ENCODE results near the gene EGFLAM.

- TF ChIP-seq ARID2 (IDR thresholded peaks at IDR 0.05): no peak
- no peak for TF ChIP-seq ARID3B (CRISPR knock-in tag; IDR thresholded peaks at IDR 0.05; ENCODE audit: borderline replicate concordance)
- no peak for TF ChIP-seq CREB1 (IDR thresholded peaks at IDR 0.05)
- no peak for TF ChIP-seq CREB1 (CRISPR knock-in tag; IDR thresholded peaks at IDR 0.05)
- no peak for TF ChIP-seq ZNF444 (CRISPR knock-in tag; IDR thresholded peaks at IDR 0.05)
- no peak for TF ChIP-seq SIX5 (IDR thresholded peaks at IDR 0.05; ENCODE audit: borderline replicate concordance in 1 of 2, insufficient read depth in 1 of 2, low read depth in 1 of 2, low read length in 2 of 2)
- TF ChIP-seq IRF9 (tag; IDR thresholded peaks at IDR 0.05): no peak
- TF ChIP-seq HNRNPL (IDR thresholded peaks at IDR 0.05; ENCODE audit: low read depth, low read length): no peak
- no peak for TF ChIP-seq ZNF347 (CRISPR knock-in tag; IDR thresholded peaks at IDR 0.05; ENCODE audit: low read depth)
Observed at GRCh38 chr5:38506302-38506701, 247.9 kb downstream of the EGFLAM start.

Measured in K562 (cell line).